ENCODE data around the gene MMP23B.

Gene MMP23B

DNA sequence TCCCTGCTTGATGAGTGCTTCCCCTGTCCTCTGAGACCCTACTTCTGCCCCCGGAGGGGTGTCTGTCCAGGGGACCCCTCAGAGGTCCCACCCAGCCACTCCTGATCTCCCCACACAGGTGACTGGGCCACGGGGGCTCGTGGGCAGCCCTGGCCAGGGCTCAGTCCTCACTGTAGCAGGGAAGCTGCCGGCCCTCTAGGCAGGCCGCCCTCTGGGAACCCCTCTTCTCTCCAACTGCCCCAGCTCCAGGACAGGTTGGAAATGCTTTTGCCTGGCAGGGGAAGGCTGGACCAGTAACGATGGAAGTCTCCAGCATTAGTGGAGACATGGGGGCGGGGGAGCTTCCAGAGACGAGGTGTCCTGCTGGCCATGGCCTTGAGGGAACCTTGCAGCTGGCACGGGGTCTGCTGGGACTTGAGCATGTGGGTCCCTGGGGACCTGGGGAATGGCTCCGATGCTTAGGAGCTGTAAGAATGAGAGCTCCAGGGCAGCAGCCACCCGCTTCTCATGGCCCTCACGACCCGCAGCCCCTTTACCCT lies 28.9 kb upstream of the MMP23B start:
- no peak overlapping the region for H3K27ac ChIP-seq
- no peaks in the 10 kb centered on the region for H3K9me3 ChIP-seq
- peak overlapping the region; percentile 85 for H3K4me2 ChIP-seq
- H3K4me1 ChIP-seq, result peaks cover 82% of the 10 kb centered on the region
- no peak overlapping the region for H3K4me3 ChIP-seq
- peaks cover 42% of the 10 kb centered on the region for H3K27me3 ChIP-seq
- no peak overlapping the region; the same call in 1 of the 2 replicates for H3K9ac ChIP-seq
- no peak for TF ChIP-seq Cebpa-rat (IDR thresholded peaks at IDR 0.05)
- peaks cover 15% of the 10 kb centered on the region for H4K20me1 ChIP-seq
- no peaks in the 10 kb centered on the region for H3K36me3 ChIP-seq

DNA sequence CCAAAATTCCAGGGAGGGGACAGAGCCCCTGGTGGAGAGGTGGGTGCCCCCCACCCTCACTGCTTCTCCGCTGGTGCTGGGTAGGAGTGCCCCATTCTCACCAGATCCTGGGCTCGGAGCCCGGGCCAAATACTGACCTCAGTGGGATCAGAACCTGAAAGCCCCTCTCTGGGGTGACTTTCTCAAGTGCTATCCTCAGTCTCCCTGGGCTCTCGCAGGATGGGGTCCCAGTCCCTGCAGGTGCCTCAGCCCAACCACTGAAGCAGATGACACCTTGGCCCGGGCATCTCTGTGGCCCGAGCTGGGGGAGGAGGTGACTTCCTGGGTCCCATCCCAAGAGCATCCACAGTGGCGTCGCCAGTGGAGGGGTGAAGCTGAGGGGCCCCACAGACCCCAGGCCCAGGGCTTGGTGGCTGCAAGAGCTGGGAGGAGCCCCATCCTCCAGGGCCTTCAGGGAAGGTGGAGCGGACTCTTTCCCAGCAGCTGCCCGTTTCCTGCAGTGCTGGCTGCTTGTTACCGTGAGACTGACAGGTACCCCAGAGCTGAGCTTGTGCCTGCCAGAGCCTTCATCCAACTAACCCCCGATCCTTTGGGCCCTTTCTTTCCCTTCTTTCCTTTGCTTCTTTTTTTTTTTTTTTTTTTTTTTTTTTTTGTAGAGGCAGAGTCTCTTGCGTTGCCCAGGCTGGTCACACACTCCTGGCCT lies 28.2 kb upstream of the MMP23B start:
- Histone ChIP-seq H4K20me1 (peaks cover 8% of the 10 kb centered on the region), H3K36me3 (no peaks in the 10 kb centered on the region), H3K27ac (no peak overlapping the region), H3K9me3 (no peaks in the 10 kb centered on the region), H3K4me3 (no peak overlapping the region), H3K4me2 (peak overlapping the region; percentile 85), H3K4me1 (peaks cover 74% of the 10 kb centered on the region), H3K9ac (no peak overlapping the region; the same call in 1 of the 2 replicates), H3K27me3 (peaks cover 34% of the 10 kb centered on the region)
- no peak for TF ChIP-seq Cebpa-rat (IDR thresholded peaks at IDR 0.05)

DNA sequence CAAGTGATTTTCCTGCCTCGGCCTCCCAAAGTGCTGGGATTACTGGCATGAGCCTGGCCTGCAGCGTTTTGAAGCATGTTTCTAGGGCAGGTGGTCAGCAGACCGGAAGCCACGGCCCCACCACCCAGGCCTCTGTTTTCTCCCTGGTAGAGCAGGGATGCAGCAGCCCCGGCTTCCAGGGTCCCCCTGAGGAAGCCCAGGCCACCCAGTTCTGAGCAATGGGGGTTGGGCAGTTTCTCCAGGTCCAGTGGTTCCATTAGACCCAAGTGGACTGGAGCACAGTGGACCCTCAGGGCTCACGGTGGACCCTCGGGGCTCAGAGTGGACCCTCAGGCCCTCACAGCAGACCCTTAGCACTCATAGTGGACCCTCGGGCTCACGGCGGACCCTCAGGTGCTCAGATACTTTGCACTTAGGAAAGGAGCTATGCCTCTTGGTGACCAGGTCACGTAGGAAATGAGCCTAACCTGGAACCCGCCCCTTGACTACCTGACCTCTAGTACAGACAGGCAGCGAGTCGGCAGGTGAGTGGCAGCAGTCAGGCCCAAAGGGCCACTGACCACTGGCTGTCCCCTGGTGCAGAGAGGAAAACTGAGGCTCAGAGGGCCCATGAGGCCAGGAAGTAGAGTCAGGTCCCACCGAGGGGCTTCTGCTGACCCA lies 27.5 kb upstream of the MMP23B start:
- Histone ChIP-seq H3K4me3 (no peak overlapping the region), H3K27ac (no peak overlapping the region), H4K20me1 (peaks cover under 1% of the 10 kb centered on the region; the same call in 1 of the 2 replicates), H3K9me3 (no peaks in the 10 kb centered on the region), H3K27me3 (peaks cover 27% of the 10 kb centered on the region), H3K4me2 (peak overlapping the region; percentile 85), H3K36me3 (no peaks in the 10 kb centered on the region), H3K9ac (no peak overlapping the region), H3K4me1 (peaks cover 67% of the 10 kb centered on the region)
- no peak for TF ChIP-seq Cebpa-rat (IDR thresholded peaks at IDR 0.05)

DNA sequence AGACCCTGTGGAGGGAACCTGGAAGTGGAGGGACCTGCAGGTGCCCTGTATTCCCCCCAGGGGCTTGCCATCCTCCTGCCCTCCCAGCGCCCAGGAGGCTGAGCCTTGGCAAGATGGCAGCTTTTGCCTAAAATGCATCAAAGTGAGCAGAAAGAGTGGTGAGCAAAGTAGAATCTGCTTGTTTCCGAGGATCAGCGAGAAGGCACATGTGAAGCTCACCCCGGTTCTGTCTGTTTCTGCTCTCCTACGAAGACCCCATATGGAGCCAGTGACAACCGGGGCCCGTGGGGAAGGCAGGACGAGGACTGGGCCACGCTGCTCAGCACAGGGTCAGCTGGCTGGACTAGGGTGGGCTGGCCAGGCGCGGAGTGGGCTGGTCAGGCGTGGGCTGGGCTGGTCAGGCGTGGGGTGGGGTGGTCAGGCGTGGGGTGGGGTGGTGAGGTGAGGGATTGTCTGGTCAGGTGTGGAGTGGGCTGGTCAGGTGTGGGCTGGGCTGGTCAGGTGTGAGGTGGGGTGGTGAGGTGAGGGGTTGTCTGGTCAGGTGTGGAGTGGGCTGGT lies 26.9 kb upstream of the MMP23B start:
- TF ChIP-seq Cebpa-rat (IDR thresholded peaks at IDR 0.05), result no peak
- H3K9ac ChIP-seq, result no peak overlapping the region

DNA sequence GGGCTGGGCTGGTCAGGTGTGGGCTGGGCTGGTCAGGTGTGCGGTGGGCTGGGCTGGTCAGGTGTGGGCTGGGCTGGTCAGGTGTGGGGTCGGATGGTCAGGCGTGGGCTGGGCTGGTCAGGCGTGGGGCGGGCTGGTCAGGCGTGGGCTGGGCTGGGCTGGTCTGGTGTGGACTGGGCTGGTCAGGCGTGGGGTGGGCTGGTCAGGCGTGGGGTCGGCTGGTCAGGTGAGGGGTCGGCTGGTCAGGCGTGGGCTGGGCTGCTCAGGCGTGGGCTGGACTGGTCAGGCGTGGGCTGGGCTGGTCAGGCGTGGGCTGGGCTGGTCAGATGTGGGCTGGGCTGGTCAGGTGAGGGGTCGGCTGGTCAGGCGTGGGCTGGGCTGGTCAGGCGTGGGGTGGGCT lies 26.2 kb upstream of the MMP23B start:
- H4K20me1 ChIP-seq, result no peaks in the 10 kb centered on the region
- no peak overlapping the region for H3K9ac ChIP-seq
- TF ChIP-seq Cebpa-rat (IDR thresholded peaks at IDR 0.05), result no peak
- no peak overlapping the region for H3K27ac ChIP-seq
- no peaks in the 10 kb centered on the region for H3K36me3 ChIP-seq
- H3K4me2 ChIP-seq, result no peak overlapping the region
- H3K4me3 ChIP-seq, result no peak overlapping the region
- H3K9me3 ChIP-seq, result no peaks in the 10 kb centered on the region
- H3K4me1 ChIP-seq, result peaks cover 59% of the 10 kb centered on the region
- peaks cover 16% of the 10 kb centered on the region for H3K27me3 ChIP-seq

More for the DNA sequence above, 26.9 kb upstream of the MMP23B start:
- H3K4me2 ChIP-seq, result peak overlapping the region; percentile 2; the same call in 1 of the 2 replicates
- H4K20me1 ChIP-seq, result no peaks in the 10 kb centered on the region
- H3K27ac ChIP-seq, result no peak overlapping the region
- no peaks in the 10 kb centered on the region for H3K9me3 ChIP-seq
- peaks cover 22% of the 10 kb centered on the region for H3K27me3 ChIP-seq
- no peak overlapping the region for H3K4me3 ChIP-seq
- H3K36me3 ChIP-seq, result no peaks in the 10 kb centered on the region
- H3K4me1 ChIP-seq, result peaks cover 65% of the 10 kb centered on the region

DNA sequence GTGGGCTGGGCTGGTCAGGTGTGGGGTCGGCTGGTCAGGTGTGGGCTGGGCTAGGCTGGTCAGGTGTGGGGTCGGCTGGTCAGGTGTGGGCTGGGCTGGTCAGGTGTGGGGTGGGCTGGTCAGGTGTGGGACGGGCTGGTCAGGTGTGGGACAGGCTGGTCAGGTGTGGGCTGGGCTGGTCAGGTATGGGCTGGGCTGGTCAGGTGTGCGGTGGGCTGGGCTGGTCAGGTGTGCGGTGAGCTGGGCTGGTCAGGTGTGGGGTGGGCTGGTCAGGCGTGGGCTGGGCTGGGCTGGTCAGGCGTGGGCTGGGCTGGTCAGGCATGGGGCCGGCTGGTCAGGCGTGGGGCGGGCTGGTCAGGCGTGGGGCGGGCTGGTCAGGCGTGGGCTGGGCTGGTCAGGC lies 25.7 kb upstream of the MMP23B start:
- Histone ChIP-seq H3K4me3 (no peak overlapping the region), H4K20me1 (no peaks in the 10 kb centered on the region), H3K9ac (no peak overlapping the region), H3K27me3 (peaks cover 11% of the 10 kb centered on the region), H3K4me2 (peak overlapping the region; percentile 76), H3K27ac (peak overlapping the region; percentile 89; the same call in 1 of the 2 replicates), H3K4me1 (peaks cover 59% of the 10 kb centered on the region), H3K9me3 (no peaks in the 10 kb centered on the region), H3K36me3 (no peaks in the 10 kb centered on the region)
- no peak for TF ChIP-seq Cebpa-rat (IDR thresholded peaks at IDR 0.05)

DNA sequence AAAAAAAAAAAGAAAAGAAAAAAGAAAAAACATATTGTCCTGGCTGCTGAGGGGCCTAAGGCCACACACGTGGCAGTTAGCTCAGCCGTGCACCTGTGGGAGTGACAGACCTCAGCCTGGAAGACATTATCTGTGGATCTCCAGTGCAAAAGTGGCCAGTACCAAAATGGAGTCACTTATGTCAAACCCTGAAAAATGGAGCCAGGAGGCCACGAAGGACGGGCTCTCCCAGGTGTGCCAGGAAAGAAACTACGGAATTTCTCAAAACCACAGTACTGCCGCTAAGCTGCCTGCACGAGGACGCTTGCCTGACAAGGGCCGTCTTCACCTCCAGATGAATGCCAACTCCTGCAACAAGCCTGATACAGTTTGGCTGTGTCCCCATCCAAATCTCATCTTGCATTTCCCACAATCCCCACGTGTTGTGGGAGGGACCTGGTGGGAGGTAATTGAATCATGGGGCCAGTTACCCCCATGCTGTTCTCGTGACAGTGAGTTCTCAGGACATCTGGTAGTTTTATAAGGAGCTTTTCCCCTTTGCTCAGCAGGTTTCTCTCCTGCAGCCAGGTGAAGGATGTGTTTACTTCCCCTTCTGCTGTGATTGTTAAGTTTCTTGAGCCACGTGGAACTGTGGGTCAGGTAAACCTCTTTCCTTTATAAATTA lies 22.0 kb upstream of the MMP23B start:
- Histone ChIP-seq H3K9me3 (no peaks in the 10 kb centered on the region), H3K4me2 (no peak overlapping the region), H3K27me3 (no peaks in the 10 kb centered on the region), H4K20me1 (peaks cover 11% of the 10 kb centered on the region), H3K4me1 (peaks cover 48% of the 10 kb centered on the region), H3K4me3 (no peak overlapping the region), H3K36me3 (no peaks in the 10 kb centered on the region), H3K9ac (no peak overlapping the region), H3K27ac (no peak overlapping the region)
- no peak for TF ChIP-seq Cebpa-rat (IDR thresholded peaks at IDR 0.05)

DNA sequence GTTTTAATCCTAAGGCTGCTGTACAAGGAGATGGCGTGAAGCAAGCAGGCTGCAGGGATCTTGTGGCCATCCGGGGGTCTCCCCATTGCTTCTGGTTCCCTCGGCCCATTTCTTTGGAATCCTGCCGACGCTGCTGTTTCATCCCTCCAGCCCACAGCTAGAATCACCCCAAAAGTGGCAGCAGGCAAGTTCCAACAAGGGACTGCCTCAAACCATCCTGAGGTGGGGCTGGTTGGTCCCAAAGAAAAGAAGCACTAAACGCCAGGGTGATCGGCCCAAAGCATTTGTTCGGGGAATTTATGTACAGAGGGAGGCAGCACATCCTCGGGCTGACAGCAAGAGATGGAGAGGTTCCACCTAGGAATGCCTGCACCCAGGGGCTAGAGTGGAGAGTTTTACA lies 21.2 kb upstream of the MMP23B start:
- H3K4me1 ChIP-seq, result peaks cover 46% of the 10 kb centered on the region
- H3K27ac ChIP-seq, result no peak overlapping the region

DNA sequence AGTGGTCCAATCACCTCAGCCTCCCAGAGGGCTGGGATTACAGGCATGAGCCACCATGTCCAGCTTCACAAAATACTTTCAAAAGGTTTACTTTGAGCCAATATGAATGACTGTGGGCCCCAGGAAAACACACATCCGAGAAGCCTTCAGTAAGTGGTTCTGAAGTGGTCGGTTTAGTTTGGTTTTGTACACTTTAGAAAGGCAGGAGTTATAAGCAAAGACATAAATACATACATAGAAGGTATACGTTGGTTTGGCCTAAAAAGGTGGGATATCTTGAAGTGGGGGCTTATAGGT lies 19.9 kb upstream of the MMP23B start:
- Histone ChIP-seq H3K27me3 (no peaks in the 10 kb centered on the region), H3K9me3 (no peaks in the 10 kb centered on the region), H4K20me1 (peaks cover 23% of the 10 kb centered on the region), H3K36me3 (no peaks in the 10 kb centered on the region), H3K4me3 (no peak overlapping the region), H3K4me1 (peaks cover 47% of the 10 kb centered on the region), H3K9ac (no peak overlapping the region), H3K4me2 (no peak overlapping the region; the same call in 1 of the 2 replicates), H3K27ac (no peak overlapping the region)
- no peak for TF ChIP-seq Cebpa-rat (IDR thresholded peaks at IDR 0.05)

More for the DNA sequence above, 21.2 kb upstream of the MMP23B start:
- H3K9ac ChIP-seq, result no peak overlapping the region
- H3K4me2 ChIP-seq, result no peak overlapping the region
- H3K27me3 ChIP-seq, result no peaks in the 10 kb centered on the region
- TF ChIP-seq Cebpa-rat (IDR thresholded peaks at IDR 0.05), result no peak
- H3K4me3 ChIP-seq, result no peak overlapping the region
- H4K20me1 ChIP-seq, result peaks cover 11% of the 10 kb centered on the region
- no peaks in the 10 kb centered on the region for H3K36me3 ChIP-seq
- no peaks in the 10 kb centered on the region for H3K9me3 ChIP-seq

Data from BLaER1 (cell line).